GM18505 (cell line): ENCODE results near the gene TNFSF9.

Source experiments
- ATAC-seq: cut with Tn5 transposase; IDR thresholded peaks from one replicate; pipeline ENCODE4 v1.9.1; 2021; ENCODE audit not compliant: unreplicated experiment
- POLR2A ChIP-seq: IDR thresholded peaks from 4 replicates; pipeline ENCODE4 v1.6.1; 2011; ENCODE audit warnings: borderline replicate concordance; ENCODE audit not compliant: insufficient read depth, insufficient read length; ENCODE audit errors: extremely low read depth

TNFSF9 gene, protein sequence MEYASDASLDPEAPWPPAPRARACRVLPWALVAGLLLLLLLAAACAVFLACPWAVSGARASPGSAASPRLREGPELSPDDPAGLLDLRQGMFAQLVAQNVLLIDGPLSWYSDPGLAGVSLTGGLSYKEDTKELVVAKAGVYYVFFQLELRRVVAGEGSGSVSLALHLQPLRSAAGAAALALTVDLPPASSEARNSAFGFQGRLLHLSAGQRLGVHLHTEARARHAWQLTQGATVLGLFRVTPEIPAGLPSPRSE

DNA sequence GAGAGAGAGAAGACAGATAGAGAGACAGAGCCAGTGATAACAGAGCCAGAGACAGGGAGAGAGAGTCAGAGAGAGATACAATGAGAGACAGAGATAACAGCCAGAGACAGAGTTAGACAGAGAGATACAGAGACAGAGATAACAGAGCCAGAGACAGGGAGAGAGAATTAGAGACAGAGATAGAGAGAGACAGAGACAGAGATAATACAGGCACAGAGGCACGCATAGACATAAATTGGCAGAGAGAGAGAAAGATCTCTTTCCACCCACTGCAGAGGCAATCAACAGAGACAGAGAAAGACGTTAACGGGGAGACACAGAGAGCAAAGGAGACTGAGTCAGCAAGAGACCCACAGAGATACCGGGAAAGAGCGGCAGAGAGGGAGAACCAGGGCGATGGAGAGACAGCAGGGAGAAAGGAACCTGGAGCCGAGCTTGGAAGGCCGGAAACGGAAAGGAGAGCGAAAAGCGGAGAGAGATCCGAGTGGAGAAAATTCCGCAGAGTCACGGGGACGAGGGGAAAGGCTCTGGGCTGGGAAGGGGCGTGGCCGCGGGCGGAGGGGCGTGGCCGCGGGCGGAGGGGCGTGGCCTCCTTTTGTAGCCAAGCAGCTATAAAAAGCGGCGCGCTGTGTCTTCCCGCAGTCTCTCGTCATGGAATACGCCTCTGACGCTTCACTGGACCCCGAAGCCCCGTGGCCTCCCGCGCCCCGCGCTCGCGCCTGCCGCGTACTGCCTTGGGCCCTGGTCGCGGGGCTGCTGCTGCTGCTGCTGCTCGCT is at the start of gene TNFSF9:
Gene TNFSF9 (plus strand): TSS at position 641 of the 777 bp plus-strand sequence. CDS start 11 bp downstream, at position 652.
- peak; percentile 100 for TF ChIP-seq POLR2A
- ATAC-seq, result peak; percentile 34

DNA sequence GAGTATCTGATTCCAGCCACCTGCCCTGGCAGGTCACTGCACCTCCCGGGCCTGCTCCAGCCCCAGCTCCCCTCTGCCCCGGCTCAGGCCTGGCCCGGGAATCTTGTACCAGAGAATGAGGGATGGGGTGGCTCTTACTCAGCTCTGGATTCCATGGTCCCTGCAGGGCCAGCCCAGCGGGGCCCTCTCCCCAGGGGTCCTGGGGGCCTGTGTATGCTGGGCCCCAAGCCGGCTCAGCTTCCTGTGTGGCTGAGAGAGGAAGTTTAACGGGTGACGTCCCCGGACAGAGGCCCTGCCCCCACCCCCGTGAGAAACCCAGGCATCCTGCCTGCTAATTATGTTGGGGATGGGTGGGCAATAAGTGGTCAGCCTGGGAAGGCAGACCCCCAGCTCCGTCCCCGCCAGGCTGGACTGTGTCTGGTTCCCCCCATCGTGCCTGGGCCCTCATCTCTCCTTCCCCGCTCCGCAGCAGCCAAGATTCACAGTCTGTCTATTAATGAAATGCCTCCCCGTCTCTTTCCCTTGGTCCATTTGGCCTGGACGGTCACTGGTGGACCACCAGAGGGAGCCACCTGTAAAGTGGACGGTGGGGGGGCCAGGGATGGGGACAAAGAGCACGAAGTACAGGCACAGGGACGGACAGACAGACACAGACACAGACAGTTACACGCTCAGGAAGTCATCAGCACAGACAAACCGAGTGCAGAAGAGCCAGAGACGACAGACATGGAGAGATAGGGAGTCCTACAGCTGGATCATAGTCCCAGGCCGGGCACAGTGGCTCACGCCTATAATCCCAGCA is 49.1 kb upstream of the TNFSF9 start, which contains the start of gene DENND1C:
Gene DENND1C (minus strand): TSS at position 247 of the 802 bp plus-strand sequence. CDS start 92 bp downstream, at position 155.
- peak; percentile 87 for TF ChIP-seq POLR2A
- no peak for ATAC-seq

DNA sequence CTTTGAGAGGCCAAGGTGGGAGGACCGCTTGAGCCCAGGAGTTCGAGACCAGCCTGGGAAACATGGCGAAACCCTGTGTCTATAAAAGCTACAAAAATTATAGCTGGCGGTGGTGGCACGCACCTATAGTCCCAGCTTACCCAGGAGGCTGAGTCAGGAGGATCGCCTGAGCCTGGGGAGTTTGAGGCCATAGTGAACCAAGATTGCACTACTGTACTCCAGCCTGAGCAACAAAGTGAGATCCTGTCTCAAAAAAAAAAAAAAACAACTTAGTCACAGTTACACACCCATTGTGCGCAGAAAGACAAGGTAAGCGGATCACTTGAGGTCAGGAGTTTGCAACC is 48.5 kb upstream of the TNFSF9 start:
- no peak for ATAC-seq
- no peak for TF ChIP-seq POLR2A

DNA sequence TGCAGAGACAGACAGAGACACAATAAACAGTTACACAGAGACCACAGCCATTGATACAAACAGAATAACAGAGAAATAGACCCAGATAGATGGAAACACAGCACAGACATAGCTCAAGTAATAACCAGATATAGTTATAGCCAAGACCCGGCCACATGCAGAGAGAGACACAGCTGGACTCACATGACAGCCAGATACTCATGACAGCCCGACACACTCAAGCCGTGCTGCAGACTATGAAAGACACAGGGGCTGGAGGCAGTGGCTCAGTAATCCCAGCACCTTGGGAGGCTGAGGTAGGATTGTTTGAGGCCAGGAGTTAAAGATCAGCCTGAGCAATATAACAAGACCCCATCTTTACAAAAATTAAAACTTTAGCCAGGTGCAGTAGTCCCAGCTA is 47.6 kb upstream of the TNFSF9 start:
- TF ChIP-seq POLR2A, result no peak
- ATAC-seq, result no peak

DNA sequence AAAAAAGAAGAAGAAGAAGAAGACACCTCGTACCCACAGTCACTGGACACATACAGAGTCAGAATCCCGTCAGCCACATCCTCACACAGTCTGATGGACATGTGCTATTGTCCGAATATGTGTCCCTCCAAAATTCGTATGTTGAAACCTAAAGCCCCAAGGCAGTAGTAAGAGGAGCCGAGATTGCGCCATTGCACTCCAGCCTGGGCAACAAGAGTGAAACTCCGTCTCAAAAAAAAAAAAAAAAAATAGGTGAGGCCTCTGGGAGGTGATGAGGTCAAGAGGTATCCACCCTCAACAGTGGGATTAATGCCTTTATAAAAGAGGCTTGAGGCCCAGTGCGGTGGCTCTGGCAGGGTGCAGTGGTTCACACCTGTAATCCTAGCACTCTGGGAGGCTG is 46.6 kb upstream of the TNFSF9 start:
- ATAC-seq, result no peak
- no peak for TF ChIP-seq POLR2A

DNA sequence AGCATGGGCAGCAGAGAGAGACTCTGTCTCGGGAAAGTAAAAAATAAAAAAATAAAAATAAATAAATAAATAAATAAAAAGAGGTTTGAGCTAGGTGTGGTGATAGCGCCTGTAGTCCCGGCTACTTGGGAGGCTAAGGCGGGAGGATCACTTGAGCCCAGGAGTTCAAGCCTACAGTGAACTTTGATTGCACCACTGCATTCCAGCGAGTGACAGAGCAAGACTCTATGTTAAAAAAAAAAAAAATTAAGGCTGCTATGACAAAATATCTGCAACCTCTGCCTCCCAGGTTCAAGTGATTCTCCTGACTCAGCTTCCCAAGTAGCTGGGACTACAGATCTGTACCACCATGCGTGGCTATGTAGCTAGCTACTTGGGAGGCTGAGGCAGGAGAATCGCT is 46.0 kb upstream of the TNFSF9 start:
- no peak for ATAC-seq
- no peak for TF ChIP-seq POLR2A

DNA sequence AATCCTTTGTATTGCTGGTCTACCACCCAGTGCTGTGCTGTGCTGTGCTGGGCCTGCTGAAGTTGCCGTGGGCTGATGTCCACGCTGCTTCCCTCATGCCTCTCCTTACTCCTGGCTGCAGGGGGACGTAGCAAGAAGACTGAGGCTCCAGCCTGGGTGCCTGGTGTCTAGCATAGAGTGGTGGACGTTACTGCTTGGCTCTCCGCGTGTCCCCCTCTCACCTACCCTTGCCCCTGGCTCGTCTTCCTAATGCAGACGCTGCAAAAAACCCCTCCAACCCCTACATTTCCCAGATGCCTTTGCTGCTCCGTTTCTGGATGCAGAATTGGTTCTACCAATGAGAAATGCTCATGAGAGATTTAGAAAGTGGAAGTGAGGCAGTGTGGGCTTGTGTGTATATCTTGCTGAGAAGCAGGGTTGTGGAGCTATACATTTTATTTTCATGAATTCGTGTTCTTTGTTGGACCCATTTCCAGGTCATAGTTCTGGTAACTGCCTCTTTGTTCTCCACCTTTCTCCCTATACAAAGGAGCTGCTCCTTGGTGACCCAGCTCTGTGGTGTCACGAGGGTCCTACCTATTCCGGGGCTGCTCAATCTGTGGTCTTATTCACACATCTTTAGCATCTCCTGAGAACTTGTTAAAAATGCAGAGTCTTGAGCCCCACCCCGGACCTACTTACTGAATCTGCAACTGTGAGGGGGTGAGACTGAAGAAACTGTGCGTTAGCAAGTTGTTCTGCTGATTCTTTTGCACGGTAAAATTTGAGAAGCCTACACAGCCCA is 41.4 kb upstream of the TNFSF9 start:
- TF ChIP-seq POLR2A, result peak; percentile 65
- ATAC-seq, result no peak

DNA sequence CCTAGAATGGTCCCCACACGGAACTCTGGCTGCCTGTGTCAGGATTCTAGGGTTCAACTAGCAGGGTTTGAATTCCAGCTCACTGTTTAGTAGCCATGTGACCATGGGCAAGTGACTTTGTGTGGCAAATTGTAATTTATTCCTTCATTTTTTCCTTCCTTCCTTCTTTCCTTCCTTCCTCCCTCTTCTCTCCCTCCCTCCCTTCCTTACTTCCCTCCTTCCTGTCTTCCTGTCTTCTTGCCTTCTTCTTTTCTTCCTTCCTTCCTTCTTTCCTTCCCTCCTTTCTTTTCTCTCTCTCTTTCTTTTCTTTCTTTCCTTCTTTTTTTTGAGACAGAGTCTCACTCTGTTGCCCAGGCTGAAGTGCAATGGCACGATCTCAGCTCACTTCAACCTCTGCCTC is 40.7 kb upstream of the TNFSF9 start:
- no peak for ATAC-seq
- TF ChIP-seq POLR2A, result no peak

DNA sequence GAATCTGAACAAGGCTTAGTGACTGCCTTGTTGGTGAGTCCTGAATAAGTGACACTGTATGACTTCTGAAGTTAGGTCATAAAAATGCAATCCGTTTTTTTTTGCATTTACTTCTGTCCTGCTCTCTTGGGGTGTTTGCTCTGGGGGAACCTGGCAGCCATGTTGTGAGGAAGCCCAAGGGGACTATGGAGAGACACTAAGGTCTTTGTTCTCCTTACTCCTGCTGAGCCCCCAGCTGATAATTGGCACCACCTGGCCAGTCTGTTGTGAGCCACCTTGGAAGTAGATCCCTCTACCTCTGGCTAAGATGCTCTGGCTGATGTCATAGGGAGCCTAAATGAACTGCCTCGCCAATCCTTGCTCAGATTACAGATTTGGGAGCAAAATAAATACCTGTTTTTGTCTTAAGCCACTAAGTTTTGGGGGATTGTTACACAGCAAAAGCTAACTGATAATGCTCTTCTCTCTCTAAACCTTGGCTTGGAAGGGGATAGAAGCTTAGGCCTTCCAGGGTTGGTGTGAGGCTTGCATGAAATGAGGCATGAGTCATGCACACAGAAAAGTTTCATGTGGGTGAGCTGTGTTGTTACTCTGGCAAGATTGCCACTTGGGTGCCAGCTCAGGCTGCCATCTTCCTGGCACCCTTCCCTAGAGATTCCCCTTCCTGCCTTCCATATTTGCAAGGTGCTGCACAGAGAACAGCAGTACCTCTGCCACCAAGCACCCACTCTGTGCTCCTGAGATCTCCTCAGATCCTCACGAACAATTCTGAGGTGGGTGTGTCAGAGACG is 38.8 kb upstream of the TNFSF9 start:
- no peak for ATAC-seq
- TF ChIP-seq POLR2A, result no peak

DNA sequence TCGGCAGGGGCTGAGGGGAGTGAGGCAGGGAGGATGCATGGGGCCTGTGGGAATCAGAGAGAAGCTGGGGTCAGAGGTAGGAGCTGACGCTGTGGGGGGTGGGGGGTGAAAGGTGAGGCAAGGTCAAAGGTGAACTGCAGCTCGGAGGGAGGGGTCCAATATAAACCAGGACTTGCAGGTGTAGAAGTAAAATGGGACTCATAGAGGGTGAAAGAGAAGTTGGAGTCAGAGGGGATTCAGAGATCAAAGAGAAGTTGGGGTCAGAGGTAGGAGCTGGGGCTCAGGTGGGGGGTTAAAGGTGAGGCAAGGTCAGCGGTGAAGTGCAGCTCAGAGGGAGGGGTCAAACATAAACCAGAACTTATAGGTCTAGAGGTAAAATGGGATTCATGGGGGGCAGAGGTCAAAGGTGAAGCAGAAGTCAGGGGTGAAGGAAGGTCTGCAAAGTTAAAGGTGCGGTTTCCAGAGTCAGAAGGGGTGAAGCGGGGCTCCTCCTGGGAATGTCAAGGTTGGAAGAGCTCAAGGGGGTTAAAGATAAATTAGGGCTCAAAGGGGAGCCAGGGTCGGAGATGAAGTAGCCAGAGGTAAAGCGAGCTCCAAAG is 36.3 kb upstream of the TNFSF9 start:
- no peak for TF ChIP-seq POLR2A
- ATAC-seq, result no peak

DNA sequence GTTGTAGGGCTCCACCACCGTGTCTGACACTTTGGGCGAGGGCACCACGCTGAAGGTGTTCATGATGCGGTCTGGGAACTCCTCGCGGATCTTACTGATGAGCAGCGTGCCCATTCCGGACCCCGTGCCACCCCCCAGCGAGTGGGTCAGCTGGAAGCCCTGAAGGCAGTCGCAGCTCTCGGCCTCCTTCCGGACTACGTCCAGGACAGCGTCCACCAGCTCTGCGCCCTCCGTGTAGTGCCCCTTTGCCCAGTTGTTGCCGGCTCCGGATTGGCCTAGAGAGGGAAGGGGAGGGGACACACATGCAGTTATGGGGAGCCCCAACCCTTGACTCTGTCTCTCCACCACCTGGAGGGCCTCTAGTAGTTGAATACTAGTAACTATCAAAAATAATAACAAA is 34.9 kb upstream of the TNFSF9 start:
- no peak for ATAC-seq
- TF ChIP-seq POLR2A, result no peak
